Liver (tissue), 3 donors: Measurements from ENCODE around the gene RASD2.

Source experiments
- CTCF ChIP-seq: fragments of 150-350 bp; IDR thresholded peaks from 2 replicates; pipeline ENCODE4 v1.5.1; 2017; ENCODE audit warnings: improper control_type of control experiment, low read depth, low read length; ENCODE audit not compliant: missing input control
- EGR1 ChIP-seq, 2 donors: IDR thresholded peaks; 2 replicates each; pipeline ENCODE4 v1.6.1; 2016 to 2018; ENCODE audit warnings: antibody characterized with exemption in 2 of 2, low read depth in 2 of 2
- GABPA ChIP-seq, 2 donors: IDR thresholded peaks in 1 of 2; conservative IDR thresholded peaks in 1 of 2; 2 replicates each; pipeline ENCODE4 v1.6.1; 2016; ENCODE audit warnings: antibody characterized with exemption in 2 of 2, mild to moderate bottlenecking in 1 of 2, moderate library complexity in 1 of 2
- JUND ChIP-seq, 2 donors: IDR thresholded peaks; 2 replicates each; pipeline ENCODE4 v1.6.1; 2016; ENCODE audit warnings: antibody characterized with exemption in 2 of 2
- REST ChIP-seq: IDR thresholded peaks from 2 replicates; pipeline ENCODE4 v1.6.1; 2016; ENCODE audit warnings: antibody characterized with exemption, mild to moderate bottlenecking
- SP1 ChIP-seq: IDR thresholded peaks from 2 replicates; pipeline ENCODE4 v1.6.1; 2018; ENCODE audit warnings: antibody characterized with exemption, mild to moderate bottlenecking
- TAF1 ChIP-seq: conservative IDR thresholded peaks from 2 replicates; pipeline ENCODE4 v1.6.1; 2016; ENCODE audit warnings: antibody characterized with exemption, mild to moderate bottlenecking
- YY1 ChIP-seq: IDR thresholded peaks from 2 replicates; pipeline ENCODE4 v1.6.1; 2016; ENCODE audit warnings: antibody characterized with exemption, mild to moderate bottlenecking
- TF ChIP-seq, protein P1 (sequence below): IDR thresholded peaks from 2 replicates; pipeline ENCODE4 v1.6.1; 2016; ENCODE audit warnings: antibody characterized with exemption
- TF ChIP-seq, protein P2 (sequence below): IDR thresholded peaks from 2 replicates; pipeline ENCODE4 v1.6.1; 2016; ENCODE audit warnings: antibody characterized with exemption
- TF ChIP-seq, protein P3 (sequence below): IDR thresholded peaks from 2 replicates; pipeline ENCODE4 v1.6.1; 2016; ENCODE audit warnings: antibody characterized with exemption
- donor health status: healthy.
- donor health status: healthy.

- TF ChIP-seq CTCF = no peak
- TF ChIP-seq TAF1 = no peak
- no peak for TF ChIP-seq REST
- TF ChIP-seq, protein P1, sequence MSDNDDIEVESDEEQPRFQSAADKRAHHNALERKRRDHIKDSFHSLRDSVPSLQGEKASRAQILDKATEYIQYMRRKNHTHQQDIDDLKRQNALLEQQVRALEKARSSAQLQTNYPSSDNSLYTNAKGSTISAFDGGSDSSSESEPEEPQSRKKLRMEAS = no peak
- TF ChIP-seq SP1 = no peak
- TF ChIP-seq, protein P2, sequence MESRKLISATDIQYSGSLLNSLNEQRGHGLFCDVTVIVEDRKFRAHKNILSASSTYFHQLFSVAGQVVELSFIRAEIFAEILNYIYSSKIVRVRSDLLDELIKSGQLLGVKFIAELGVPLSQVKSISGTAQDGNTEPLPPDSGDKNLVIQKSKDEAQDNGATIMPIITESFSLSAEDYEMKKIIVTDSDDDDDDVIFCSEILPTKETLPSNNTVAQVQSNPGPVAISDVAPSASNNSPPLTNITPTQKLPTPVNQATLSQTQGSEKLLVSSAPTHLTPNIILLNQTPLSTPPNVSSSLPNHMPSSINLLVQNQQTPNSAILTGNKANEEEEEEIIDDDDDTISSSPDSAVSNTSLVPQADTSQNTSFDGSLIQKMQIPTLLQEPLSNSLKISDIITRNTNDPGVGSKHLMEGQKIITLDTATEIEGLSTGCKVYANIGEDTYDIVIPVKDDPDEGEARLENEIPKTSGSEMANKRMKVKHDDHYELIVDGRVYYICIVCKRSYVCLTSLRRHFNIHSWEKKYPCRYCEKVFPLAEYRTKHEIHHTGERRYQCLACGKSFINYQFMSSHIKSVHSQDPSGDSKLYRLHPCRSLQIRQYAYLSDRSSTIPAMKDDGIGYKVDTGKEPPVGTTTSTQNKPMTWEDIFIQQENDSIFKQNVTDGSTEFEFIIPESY = no peak
- TF ChIP-seq, protein P3, sequence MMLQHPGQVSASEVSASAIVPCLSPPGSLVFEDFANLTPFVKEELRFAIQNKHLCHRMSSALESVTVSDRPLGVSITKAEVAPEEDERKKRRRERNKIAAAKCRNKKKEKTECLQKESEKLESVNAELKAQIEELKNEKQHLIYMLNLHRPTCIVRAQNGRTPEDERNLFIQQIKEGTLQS = no peak
- TF ChIP-seq YY1 = no peak
- TF ChIP-seq GABPA (IDR thresholded peaks at IDR 0.05 in 1 of 2, conservative IDR thresholded peaks at IDR 0.05 in 1 of 2) = no peak
- no peak for TF ChIP-seq JUND (IDR thresholded peaks at IDR 0.05)
- TF ChIP-seq EGR1 (IDR thresholded peaks at IDR 0.05; ENCODE audit: low read depth in 2 of 2) = no peak
Observed at GRCh38 chr22:35590634-35591295, 50.1 kb downstream of the RASD2 start.
